Measurements from ENCODE around the gene AMN1.

- TF ChIP-seq CTCF (conservative IDR thresholded peaks at IDR 0.05) (no peak), ZFX (IDR thresholded peaks at IDR 0.05) (no peak)
These were observed 45.0 kb upstream of the AMN1 start for GRCh38 chr12:31773867-31774266.
